Mononuclear cell (primary cell): ENCODE measurements around the gene WDR13. TPM values are rescaled to one million over a fixed set of nuclear protein-coding genes. Genes with fewer than 3 reads are reported as not detected.
"Not testable (repeated sequence)": the region's sequence is repeated elsewhere in the genome, so short reads cannot be mapped to it uniquely, and the experiment has no call there.

Experiments used
- H3K27me3 ChIP-seq: 2 replicates; pipeline ENCODE4 v1.6.0; 2011; ENCODE audit warnings: low read length, control low read depth; ENCODE audit not compliant: insufficient read depth
- H3K4me1 ChIP-seq: 2 replicates; pipeline ENCODE4 v1.5.1; 2011; ENCODE audit warnings: mild to moderate bottlenecking, low read length, control low read depth; ENCODE audit not compliant: insufficient read depth
- H3K4me3 ChIP-seq: 2 replicates; pipeline ENCODE4 v1.5.1; 2011; ENCODE audit warnings: mild to moderate bottlenecking, low read length, moderate library complexity
- H3K9me3 ChIP-seq: 2 replicates; pipeline ENCODE4 v1.5.1; 2011; ENCODE audit warnings: low read depth, mild to moderate bottlenecking, control low read depth, low read length
- total RNA-seq: library from RNA; depleted of rRNA; stranded (reverse); fragments of >200 nt; gene quantifications from one replicate; pipeline ENCODE4 v1.2.3, GENCODE V29; 2012

WDR13 gene
- total RNA-seq, 1 donor: 38.2 TPM

DNA sequence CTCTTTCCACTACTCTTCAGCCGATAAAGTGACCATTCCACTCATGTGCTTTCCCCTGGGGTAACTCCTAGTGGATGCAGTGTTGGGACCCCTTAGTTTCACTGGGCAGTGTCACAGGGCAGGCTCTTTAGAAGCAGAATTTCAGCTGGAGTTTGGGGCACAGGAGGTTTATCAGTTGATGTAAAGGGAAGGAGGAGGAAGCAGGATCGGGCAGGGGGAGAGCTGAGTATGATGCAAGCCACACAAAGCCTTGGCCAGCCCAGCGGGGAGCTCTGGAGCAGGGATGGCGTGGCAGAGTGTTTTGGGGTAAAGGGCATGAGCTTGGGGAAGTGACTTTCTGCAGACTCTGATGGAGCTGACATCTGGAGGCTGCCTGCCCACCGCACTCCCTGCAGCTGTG, 19.3 kb downstream of the WDR13 start:
- no peaks in the 10 kb centered on the region for H3K9me3 ChIP-seq
- H3K4me3 ChIP-seq: no peak overlapping the region
- no peaks in the 10 kb centered on the region for H3K27me3 ChIP-seq
- H3K4me1 ChIP-seq: peaks cover 6% of the 10 kb centered on the region

DNA sequence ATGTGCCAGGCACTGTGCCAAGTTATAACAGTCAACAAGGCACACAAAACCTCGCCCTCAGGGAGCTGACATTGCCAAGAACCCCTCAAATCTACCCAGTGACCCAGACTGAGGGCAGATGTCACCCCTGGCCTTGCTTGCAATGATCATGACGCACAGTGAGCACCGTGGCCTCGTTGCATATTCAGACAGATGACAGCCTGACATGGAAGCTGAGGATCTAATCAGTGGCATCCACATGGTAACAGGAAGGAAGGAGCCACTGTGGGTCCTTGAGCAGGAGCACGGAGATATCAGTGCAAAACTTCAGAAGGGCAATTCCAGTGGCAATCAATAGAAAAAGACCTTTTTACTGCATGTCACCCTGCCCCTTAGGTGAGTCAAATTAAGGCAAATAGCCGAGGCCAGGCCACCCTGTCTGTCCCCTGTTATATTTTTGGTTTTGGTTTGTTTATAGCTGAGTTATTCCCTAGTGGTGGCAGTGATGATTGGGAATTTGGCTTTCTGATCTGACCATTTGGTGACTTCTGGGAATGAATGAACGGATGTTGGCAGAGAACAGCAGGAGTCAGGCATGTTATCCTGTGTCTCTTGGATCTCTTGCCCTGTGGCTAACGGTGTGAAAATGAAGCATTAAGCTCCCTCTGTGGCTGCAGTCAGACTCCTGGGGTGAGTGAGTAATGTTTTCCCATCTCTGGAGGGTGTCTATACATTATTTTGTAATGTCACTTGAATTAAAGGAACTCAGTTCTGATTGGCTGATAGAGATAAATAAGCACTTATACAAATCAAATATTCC, 20.4 kb downstream of the WDR13 start:
- Histone ChIP-seq H3K4me3 (no peak overlapping the region), H3K9me3 (no peaks in the 10 kb centered on the region), H3K4me1 (peaks cover 6% of the 10 kb centered on the region), H3K27me3 (no peaks in the 10 kb centered on the region)

DNA sequence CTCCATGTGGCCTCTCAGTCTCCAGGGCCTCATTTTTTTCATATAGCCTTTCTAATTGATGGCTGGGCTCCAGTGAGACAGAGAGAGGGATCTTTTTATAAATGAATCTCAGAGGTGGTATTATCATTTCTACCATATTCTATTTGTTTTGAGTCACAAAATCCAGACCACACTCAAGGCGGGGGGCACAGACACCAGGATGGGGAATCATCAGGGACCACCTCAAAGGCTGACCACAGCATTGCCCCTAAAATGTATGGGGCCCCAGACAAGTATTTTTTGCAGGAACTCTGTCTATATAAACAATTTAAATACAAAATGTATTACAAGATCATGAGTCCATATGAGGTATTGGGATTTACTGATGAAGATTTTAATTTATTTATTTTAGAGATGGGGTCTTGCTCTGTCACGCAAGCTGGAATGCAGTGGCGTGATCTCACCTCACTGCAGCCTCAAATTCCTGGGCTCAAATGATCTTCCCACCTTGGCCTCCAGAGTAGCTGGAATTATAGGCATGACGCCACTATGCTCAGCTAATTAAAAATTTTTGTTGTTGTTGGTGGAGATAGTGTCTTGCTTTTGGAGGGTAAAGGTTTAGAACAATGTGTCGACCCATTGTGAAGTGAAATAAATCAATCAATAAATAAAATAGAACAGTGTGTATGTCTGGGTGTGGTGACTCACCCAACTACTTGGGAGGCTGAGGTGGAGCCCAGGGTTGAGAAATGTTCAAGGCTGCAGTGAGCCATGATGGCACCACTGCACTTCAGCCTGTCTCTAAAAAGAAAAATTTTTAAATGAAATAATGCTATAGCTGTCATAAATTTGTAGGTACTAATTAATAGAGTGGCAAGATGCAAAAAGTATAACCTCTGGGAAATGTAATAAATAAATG, 29.4 kb downstream of the WDR13 start:
- Histone ChIP-seq H3K9me3 (no peaks in the 10 kb centered on the region), H3K4me1 (peaks cover 10% of the 10 kb centered on the region), H3K4me3 (no peak overlapping the region), H3K27me3 (no peaks in the 10 kb centered on the region)

DNA sequence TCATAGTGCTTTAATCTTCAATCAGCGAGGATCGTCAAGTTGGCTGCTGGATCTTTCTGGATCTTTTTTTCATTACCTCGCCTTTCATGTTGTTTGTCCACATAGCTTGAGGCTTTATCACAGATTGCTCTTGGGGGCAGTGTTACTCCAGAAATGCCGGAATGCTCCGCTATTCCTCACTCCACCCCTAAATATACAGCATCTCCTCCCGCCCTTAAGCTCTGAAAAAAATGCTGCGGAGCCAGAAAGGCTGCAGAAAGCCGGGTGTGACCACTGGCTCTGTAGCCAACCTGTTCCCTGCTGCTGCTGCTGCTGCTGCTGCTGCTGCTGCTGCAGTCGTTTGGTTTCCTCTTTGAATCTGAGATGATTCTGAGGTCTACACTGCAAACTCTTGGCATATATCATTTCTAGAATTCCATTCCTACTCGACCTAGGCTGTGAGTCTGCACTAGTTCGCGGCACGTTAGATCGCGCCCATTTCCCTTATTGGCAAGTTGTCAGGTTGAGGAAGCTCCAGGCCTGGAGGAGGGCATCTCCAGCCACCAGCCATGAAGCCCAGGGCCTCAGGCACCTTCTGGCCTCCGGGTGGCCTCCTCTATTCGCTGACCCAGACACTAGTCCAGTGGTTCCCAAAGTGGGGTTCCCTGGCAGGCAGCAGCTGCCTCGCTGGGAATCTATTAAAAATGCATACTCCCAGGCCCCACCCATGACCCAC, 34.2 kb downstream of the WDR13 start:
- Histone ChIP-seq H3K9me3 (no peaks in the 10 kb centered on the region), H3K27me3 (no peaks in the 10 kb centered on the region), H3K4me3 (no peak overlapping the region), H3K4me1 (peaks cover 12% of the 10 kb centered on the region)

DNA sequence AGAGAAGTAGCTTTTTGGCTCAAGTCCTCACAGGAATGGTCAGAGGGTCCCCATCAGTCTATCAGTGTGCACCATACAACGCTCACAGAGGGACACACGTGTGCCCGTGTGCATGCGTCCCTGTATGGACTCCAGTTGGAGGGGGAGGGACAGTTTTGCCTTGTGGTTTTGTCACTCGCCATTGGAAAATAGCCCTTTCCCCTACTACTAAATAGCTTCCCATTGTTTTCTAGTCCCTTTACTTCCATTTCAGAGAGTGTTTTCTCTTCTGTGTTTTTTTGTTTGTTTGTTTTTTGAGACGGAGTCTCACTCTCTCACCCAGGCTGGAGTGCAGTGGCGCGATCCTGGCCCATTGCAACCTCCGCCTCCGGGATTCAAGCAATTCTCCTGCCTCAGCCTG, 34.9 kb downstream of the WDR13 start:
- H3K27me3 ChIP-seq: no peaks in the 10 kb centered on the region
- no peak overlapping the region for H3K4me3 ChIP-seq
- H3K4me1 ChIP-seq: peaks cover 12% of the 10 kb centered on the region
- no peaks in the 10 kb centered on the region for H3K9me3 ChIP-seq

GRCh38 chrX:48636301-48636700, 39.0 kb downstream of the WDR13 start:
- no peak overlapping the region for H3K4me3 ChIP-seq
- H3K4me1 ChIP-seq: peaks cover 11% of the 10 kb centered on the region
- no peaks in the 10 kb centered on the region for H3K9me3 ChIP-seq
- no peaks in the 10 kb centered on the region for H3K27me3 ChIP-seq

GRCh38 chrX:48636776-48637175, 39.5 kb downstream of the WDR13 start:
- Histone ChIP-seq H3K27me3 (no peaks in the 10 kb centered on the region), H3K4me3 (no peak overlapping the region), H3K4me1 (peaks cover 7% of the 10 kb centered on the region), H3K9me3 (no peaks in the 10 kb centered on the region)

- Histone ChIP-seq H3K4me1 (no peaks in the 10 kb centered on the region), H3K9me3 (no peaks in the 10 kb centered on the region), H3K4me3 (no peak overlapping the region), H3K27me3 (no peaks in the 10 kb centered on the region)
Observed at GRCh38 chrX:48645669-48646068, 48.4 kb downstream of the WDR13 start.

GRCh38 chrX:48648336-48648751, 51.1 kb downstream of the WDR13 start:
- Histone ChIP-seq H3K4me3 (no peak overlapping the region), H3K4me1 (no peaks in the 10 kb centered on the region), H3K9me3 (no peaks in the 10 kb centered on the region), H3K27me3 (no peaks in the 10 kb centered on the region)

GRCh38 chrX:48649102-48649501, 51.8 kb downstream of the WDR13 start:
- Histone ChIP-seq H3K9me3 (no peaks in the 10 kb centered on the region), H3K4me1 (no peaks in the 10 kb centered on the region), H3K27me3 (no peaks in the 10 kb centered on the region), H3K4me3 (no peak overlapping the region)

DNA sequence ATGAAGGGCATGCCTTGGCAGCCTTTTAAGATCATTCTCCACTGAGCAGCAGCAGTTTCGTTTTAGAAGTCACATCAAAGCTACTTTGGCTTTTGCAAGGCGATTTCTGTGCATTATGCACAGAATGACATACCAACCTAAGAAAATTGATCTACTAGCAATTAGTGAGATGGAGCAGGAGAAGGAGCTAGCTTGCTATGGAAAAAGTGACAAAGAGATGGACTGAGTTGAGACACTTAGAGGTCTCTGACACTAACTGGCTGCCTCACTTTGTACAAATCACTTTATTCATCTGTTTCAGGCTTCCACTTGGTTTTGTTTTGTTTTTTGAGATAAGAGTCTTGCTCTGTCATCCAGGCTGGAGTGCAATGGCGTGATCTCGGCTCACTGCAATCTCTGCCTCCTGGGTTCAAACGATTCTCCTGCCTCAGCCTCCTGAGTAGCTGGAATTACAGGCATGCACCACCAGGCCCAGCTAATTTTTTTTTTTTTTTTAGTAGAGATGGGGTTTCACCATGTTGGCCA, 54.8 kb downstream of the WDR13 start:
- not testable (repeated sequence) for H3K4me1 ChIP-seq, H3K27me3 ChIP-seq

DNA sequence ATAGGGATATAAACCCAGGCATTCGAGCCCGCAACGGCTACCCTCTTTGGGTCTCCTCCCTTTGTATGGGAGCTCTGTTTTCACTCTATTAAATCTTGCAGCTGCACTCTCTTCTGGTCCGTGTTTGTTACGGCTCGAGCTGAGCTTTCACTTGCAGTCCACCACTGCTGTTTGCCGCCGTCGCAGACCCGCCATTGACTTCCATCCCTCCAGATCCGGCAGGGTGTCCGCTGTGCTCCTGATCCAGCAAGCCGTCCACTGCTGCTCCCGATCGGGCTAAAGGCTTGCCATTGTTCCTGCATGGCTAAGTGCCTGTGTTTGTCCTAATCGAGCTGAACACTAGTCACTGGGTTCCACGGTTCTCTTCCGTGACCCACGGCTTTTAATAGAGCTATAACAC, 57.5 kb downstream of the WDR13 start:
- not testable (repeated sequence) for H3K4me3 ChIP-seq, H3K9me3 ChIP-seq, H3K4me1 ChIP-seq, H3K27me3 ChIP-seq

More for the DNA sequence above, 54.8 kb downstream of the WDR13 start:
- not testable (repeated sequence) for H3K9me3 ChIP-seq, H3K4me3 ChIP-seq
